Measurements from ENCODE around the gene PPP1R37. TPM values are rescaled to one million over a fixed set of nuclear protein-coding genes. Genes with fewer than 3 reads are reported as not detected.

Gene PPP1R37

DNA sequence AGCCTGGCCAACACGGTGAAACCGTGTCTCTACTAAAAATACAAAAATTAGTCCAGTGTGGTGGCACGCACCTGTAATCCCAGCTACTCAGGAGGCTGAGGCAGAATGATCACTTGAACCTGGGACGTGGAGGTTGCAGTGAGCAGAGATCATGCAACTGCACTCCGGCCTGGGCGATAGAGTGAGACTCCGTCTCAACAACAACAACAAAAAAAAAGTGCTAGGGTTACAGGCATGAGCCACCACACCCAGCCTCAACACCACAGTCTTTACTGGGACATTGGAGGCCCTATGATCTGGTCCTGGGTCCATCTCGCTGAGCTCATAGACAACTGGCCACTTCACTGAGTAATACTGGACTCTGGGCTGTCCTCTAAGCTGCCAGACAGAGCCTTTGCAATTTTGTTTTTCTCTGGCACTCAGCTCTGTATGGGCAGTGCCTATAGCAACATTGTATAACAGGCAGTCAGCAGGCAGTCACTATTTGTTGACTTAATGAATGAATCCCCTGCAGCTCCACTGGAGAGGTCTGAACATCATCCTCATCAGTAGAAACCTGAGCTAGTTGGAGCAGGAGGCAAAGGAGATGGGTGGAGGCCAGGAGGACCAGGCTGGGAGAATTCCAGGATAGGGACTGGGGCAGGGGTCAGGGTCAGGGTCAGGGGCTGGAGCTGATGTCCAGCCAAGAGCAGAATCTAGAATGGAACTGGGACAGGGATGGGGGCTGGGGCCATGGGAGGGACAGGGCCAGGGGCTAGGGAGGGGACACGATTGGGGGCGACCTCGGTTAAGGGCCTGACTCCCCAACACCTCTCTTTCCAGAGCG is 93.7 kb downstream of the PPP1R37 start:
- Histone ChIP-seq H3K27me3 (ENCODE audit: control insufficient read depth, insufficient read depth, low read length) (no peaks in the 10 kb centered on the region), H3K4me1 (ENCODE audit: control insufficient read depth, insufficient read depth, low read length) (no peaks in the 10 kb centered on the region), H3K4me2 (ENCODE audit: low read length) (no peak overlapping the region), H3K4me3 (ENCODE audit: low read length) (no peak overlapping the region), H3K36me3 (ENCODE audit: insufficient read depth, low read length) (no peaks in the 10 kb centered on the region), H3K9ac (ENCODE audit: low read depth, low read length) (no peak overlapping the region), H3K9me3 (replicated peaks; ENCODE audit: low read length) (no peaks in the 10 kb centered on the region)

DNA sequence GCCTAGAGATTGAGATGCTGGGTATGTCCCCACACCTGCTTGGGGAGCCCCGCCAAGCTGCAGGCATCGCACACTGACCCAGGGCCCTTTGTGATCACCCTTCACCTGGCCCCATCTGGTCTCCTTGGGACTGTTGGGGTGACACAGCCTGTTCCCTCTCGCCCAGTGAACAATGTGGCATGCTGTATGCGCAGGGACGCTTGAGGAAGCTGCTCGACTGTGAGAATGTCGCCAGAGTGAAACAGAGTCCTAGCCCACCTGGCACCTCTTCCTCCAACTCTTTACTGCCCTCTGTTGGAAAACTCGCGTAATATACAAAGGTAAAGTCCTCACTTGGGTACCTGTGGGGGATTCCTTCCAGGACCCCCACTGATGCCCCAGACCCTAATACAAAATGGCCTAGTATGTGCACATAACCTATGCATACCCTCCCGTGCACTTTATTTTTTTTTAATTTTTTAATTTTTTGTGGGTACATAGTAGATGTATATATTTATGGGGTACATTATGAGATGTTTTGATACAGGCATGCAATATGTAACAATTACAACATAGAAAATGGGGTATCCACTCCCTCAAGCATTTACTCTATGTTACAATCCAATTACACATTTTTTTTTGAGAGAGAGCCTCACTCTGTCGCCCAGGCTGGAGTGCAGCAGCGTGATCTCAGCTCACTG is 94.6 kb downstream of the PPP1R37 start:
- H3K36me3 ChIP-seq (ENCODE audit: insufficient read depth, low read length), result no peaks in the 10 kb centered on the region
- H3K27me3 ChIP-seq (ENCODE audit: control insufficient read depth, insufficient read depth, low read length), result no peaks in the 10 kb centered on the region
- no peaks in the 10 kb centered on the region for H3K9me3 ChIP-seq (replicated peaks; ENCODE audit: low read length)
- H3K9ac ChIP-seq (ENCODE audit: low read depth, low read length), result no peak overlapping the region
- H3K4me3 ChIP-seq (ENCODE audit: low read length), result no peak overlapping the region
- no peaks in the 10 kb centered on the region for H3K4me1 ChIP-seq (ENCODE audit: control insufficient read depth, insufficient read depth, low read length)
- no peak overlapping the region for H3K4me2 ChIP-seq (ENCODE audit: low read length)

DNA sequence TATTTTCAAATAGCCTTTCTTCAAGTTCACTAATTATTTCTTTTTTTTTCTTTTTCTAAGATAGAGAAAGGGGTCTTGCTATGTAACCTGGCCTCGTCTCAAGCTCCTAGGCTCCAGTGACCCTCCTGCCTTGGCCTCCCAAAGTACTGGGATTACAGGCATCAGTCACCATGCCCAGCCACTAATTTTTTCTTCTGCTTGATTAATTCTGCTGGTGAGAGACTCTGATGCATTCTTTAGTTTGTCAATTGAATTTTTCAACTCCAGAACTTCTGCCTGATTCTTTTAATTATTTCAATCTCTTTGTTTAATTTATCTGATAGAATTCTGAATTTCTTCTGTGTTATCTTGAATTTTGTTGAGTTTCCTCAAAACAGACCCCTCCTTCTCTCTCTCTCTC is 97.0 kb downstream of the PPP1R37 start:
- no peaks in the 10 kb centered on the region for H3K27me3 ChIP-seq (ENCODE audit: control insufficient read depth, insufficient read depth, low read length)
- H3K9ac ChIP-seq (ENCODE audit: low read depth, low read length), result no peak overlapping the region
- H3K9me3 ChIP-seq (replicated peaks; ENCODE audit: low read length), result no peaks in the 10 kb centered on the region
- H3K4me3 ChIP-seq (ENCODE audit: low read length), result no peak overlapping the region
- H3K36me3 ChIP-seq (ENCODE audit: insufficient read depth, low read length), result no peaks in the 10 kb centered on the region
- no peak overlapping the region for H3K4me2 ChIP-seq (ENCODE audit: low read length)
- no peaks in the 10 kb centered on the region for H3K4me1 ChIP-seq (ENCODE audit: control insufficient read depth, insufficient read depth, low read length)

DNA sequence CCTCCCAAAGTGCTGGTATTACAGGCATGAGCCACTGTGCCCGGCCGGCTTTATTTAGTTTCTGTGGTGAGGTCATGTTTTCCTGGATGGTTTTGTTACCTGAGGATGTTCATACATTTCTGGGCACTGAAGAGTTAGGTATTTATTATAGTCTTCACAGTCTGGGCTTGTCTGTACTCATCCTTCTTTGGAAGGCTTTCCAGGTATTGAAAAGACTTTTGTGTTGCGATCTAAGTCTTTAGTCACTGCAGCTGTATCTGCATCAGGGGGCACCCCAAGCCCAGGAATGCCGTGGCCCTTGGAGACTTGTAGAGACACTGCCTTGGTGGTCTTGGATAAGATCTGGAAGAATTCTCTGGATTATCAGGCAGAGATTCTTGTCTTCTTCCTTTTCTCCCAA is 98.4 kb downstream of the PPP1R37 start:
- no peaks in the 10 kb centered on the region for H3K4me1 ChIP-seq (ENCODE audit: control insufficient read depth, insufficient read depth, low read length)
- H3K27me3 ChIP-seq (ENCODE audit: control insufficient read depth, insufficient read depth, low read length), result no peaks in the 10 kb centered on the region
- H3K4me2 ChIP-seq (ENCODE audit: low read length), result no peak overlapping the region
- H3K9me3 ChIP-seq (replicated peaks; ENCODE audit: low read length), result no peaks in the 10 kb centered on the region
- no peaks in the 10 kb centered on the region for H3K36me3 ChIP-seq (ENCODE audit: insufficient read depth, low read length)
- no peak overlapping the region for H3K4me3 ChIP-seq (ENCODE audit: low read length)
- H3K9ac ChIP-seq (ENCODE audit: low read depth, low read length), result no peak overlapping the region

DNA sequence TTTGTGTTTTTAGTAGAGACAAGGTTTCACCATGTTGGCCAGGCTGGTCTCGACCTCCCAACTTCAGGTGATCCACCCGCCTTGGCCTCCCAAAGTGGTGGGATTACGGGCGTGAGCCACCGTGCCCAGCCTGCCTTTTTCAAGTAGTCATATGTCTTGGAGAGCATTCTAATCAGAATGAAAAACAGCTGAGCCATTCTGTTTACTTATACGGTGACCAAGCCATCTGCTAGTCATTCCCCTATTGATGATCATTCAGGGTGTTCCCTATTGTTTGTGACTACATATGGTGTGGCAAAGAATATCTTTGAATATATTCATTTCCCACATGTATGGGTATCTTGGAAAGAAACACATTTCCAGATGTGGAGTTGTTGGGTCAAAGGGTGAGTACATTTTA is 102.8 kb downstream of the PPP1R37 start:
- H3K9ac ChIP-seq (ENCODE audit: low read depth, low read length), result no peak overlapping the region
- no peak overlapping the region for H3K4me2 ChIP-seq (ENCODE audit: low read length)
- H3K27me3 ChIP-seq (ENCODE audit: control insufficient read depth, insufficient read depth, low read length), result peaks cover 4% of the 10 kb centered on the region
- H3K36me3 ChIP-seq (ENCODE audit: insufficient read depth, low read length), result no peaks in the 10 kb centered on the region
- no peak overlapping the region for H3K4me3 ChIP-seq (ENCODE audit: low read length)
- H3K9me3 ChIP-seq (replicated peaks; ENCODE audit: low read length), result no peaks in the 10 kb centered on the region
- H3K4me1 ChIP-seq (ENCODE audit: control insufficient read depth, insufficient read depth, low read length), result no peaks in the 10 kb centered on the region

Small RNA genes within 50 kb of the gene (small RNA-seq; reads per million reads assigned to genes)
- not detected for gene RNU6-611P

Data from skeletal muscle satellite cell (primary cell).